Activated T-cell treated with anti-CD3 and anti-CD28 coated beads, Interleukin-2, amount 50 U/mL, for 24 hours (primary cell): ENCODE results near the gene LPO.

Source experiments
- DNase-seq: peaks from one replicate; pipeline ENCODE4 v3.0.0-alpha.2; 2020
- H3K27ac Mint-ChIP-seq: 2 replicates; pipeline ENCODE4 v1.8.0; 2020; ENCODE audit warnings: mild to moderate bottlenecking, mixed read lengths
- H3K27me3 Mint-ChIP-seq: 2 replicates; pipeline ENCODE4 v1.8.0; 2020; ENCODE audit warnings: mixed read lengths
- H3K36me3 Mint-ChIP-seq: 2 replicates; pipeline ENCODE4 v1.8.0; 2020; ENCODE audit warnings: low read depth, mixed read lengths
- H3K4me1 Mint-ChIP-seq: 2 replicates; pipeline ENCODE4 v1.8.0; 2020; ENCODE audit warnings: low read depth, mixed read lengths
- H3K4me3 Mint-ChIP-seq: 2 replicates; pipeline ENCODE4 v1.8.0; 2020; ENCODE audit warnings: mild to moderate bottlenecking, moderate library complexity, mixed read lengths
- H3K9me3 Mint-ChIP-seq: 2 replicates; pipeline ENCODE4 v1.8.0; 2020; ENCODE audit warnings: mixed read lengths

LPO gene

DNA sequence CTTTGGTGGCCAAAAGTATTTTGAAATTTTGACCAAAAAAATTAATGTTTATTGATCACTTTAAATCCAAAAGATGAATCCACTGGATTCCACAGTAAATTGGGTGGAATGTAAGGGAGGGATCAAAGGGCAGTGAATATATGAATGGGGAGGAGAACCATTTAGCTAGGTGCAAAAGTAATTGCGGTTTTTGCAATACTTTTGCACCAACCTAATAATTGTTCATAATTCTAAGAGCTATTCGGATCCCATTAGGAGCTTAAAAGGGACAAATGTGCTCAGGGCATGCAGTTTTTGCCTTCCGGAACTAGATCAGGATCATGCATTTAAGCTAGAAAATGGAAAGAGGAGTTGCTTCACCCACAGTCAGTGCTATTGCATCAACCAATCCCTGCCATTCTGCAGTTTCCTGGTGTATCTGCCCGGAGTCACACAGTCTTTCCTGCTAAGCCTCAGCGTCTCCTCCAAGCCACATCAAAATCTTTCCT, at the start of gene LPO:
Gene LPO (plus strand): TSS at position 438 of the 488 bp plus-strand sequence. CDS start 4,396 bp downstream, outside the sequence.
- H3K27me3 Mint-ChIP-seq = peaks cover 66% of the 10 kb centered on the region
- no peaks in the 10 kb centered on the region for H3K9me3 Mint-ChIP-seq
- H3K4me3 Mint-ChIP-seq = no peak within 1 kb of the TSS
- no peak within 1 kb of the TSS for H3K27ac Mint-ChIP-seq
- no peaks in the 10 kb centered on the region for H3K36me3 Mint-ChIP-seq
- H3K4me1 Mint-ChIP-seq = peaks cover 7% of the 10 kb centered on the region
- DNase-seq = no peak

DNA sequence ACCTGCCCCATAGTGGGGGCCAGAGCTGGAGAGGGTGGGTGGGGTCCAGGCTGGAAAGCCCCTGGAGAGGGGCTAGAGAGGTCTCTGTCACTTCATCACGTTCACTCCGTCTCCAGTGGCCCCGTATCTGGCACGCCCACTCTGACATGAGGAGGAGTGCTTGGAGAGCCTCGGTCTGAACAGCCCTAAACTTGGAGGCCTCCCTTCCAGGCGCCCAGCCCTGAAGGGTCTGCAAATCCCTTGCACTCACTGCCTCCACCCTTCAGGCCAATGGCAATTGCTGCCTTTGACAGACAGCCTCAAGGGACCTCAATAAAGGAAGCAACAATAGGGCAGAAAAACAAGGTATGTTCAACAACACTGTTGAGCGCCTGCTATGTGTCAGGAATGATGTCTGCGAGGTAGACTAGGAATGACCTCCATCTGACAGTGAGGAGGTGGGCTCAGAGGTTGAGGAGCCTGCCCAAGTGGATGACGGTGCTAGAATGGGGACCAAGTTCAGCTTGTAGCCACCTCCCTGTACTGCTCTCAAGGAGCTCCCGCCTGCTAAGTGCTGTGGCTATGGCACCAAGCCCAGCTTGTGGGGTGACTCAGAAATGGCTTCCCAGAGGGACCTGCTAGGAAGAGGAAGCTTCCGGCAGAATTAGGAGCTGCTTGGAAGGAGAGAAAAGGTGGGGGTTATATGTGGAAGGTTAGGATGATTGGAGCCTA, 48.8 kb upstream of the LPO start:
- no peaks in the 10 kb centered on the region for H3K36me3 Mint-ChIP-seq
- H3K27me3 Mint-ChIP-seq = peaks cover 5% of the 10 kb centered on the region
- H3K27ac Mint-ChIP-seq = no peak overlapping the region
- no peak for DNase-seq
- no peaks in the 10 kb centered on the region for H3K9me3 Mint-ChIP-seq
- no peaks in the 10 kb centered on the region for H3K4me1 Mint-ChIP-seq
- no peak overlapping the region for H3K4me3 Mint-ChIP-seq

DNA sequence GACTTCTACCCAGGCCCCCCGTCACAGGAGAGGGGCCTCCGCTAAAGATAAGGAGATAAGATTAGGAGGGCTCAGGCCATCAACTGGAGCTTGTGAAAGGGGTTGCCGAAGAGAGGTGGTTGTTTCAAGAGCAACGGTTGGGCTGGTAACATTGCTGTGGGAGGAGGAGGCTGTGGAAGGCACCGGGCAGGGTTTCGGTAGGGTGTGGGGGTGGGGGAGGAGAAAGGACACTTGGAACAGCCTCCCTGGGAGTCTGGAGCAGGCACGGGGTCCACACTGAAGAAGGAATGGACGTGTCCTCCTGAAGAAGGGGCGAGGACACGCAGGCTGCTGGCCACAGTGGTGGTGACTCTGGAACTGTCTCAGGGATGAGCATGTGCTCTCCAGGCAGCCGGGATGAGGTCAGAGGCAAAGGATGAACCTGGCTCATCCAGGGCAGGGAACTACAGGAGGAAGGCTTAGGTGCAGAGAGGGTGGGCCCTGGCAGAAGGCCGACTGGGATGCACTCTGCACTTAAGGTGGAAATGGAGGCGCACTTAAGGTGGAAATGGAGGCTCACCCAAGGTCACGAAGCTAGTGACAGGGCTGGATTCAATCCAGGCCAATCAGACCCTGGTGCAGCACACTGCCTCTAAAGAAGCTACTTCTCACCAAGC, 47.0 kb upstream of the LPO start:
- Mint-ChIP-seq H3K36me3 (no peaks in the 10 kb centered on the region), H3K9me3 (no peaks in the 10 kb centered on the region), H3K4me1 (no peaks in the 10 kb centered on the region), H3K27me3 (peaks cover 5% of the 10 kb centered on the region), H3K4me3 (no peak overlapping the region), H3K27ac (no peak overlapping the region)
- DNase-seq = no peak

DNA sequence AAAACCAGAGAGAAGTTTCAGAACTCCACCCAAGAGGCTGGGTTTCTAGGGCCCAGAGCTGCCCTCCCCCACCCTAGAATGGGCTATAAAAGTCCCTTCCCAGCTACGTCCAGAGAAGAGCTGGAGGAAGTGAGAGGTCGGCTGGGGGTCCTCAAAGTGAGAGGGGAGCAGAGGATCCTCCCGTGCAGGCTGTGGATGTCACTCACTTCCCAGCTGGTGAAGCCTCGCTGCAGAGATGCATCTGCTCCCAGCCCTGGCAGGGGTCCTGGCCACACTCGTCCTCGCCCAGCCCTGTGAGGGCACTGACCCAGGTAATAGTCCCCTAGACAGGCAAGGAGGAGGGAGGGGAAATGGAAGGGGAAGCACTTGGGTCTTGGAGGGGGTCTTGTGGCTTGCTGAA, 45.8 kb upstream of the LPO start, which contains the start of gene EPX:
Gene EPX (plus strand): TSS at position 115 of the 400 bp plus-strand sequence. CDS start 121 bp downstream, at position 236.
- no peak for DNase-seq
- Mint-ChIP-seq H3K36me3 (no peaks in the 10 kb centered on the region), H3K4me3 (no peak within 1 kb of the TSS), H3K27ac (no peak within 1 kb of the TSS), H3K27me3 (peaks cover 5% of the 10 kb centered on the region), H3K9me3 (no peaks in the 10 kb centered on the region), H3K4me1 (no peaks in the 10 kb centered on the region)

DNA sequence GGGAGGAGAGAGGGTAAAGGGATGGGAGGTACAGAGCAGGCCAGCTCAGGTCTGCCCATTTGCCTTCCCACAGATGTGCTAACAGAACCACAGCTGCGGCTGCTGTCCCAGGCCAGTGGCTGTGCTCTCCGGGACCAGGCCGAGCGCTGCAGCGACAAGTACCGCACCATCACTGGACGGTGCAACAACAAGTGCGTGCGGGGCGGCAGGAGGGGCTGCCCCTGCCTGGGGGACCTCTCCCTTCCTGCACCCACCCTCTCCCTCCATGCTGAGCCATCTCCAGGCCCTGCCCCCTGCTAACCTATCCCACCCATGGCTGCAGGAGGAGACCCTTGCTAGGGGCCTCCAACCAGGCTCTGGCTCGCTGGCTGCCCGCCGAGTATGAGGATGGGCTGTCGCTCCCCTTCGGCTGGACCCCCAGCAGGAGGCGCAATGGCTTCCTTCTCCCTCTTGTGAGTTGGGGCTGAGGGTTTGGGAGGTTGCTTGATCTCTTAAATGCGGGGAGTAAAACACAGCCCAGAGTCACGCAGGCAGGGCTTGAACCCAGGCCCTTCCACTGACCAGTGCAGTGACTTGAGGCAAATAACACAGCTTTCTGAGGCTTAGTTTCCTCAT, 44.6 kb upstream of the LPO start:
- no peaks in the 10 kb centered on the region for H3K9me3 Mint-ChIP-seq

DNA sequence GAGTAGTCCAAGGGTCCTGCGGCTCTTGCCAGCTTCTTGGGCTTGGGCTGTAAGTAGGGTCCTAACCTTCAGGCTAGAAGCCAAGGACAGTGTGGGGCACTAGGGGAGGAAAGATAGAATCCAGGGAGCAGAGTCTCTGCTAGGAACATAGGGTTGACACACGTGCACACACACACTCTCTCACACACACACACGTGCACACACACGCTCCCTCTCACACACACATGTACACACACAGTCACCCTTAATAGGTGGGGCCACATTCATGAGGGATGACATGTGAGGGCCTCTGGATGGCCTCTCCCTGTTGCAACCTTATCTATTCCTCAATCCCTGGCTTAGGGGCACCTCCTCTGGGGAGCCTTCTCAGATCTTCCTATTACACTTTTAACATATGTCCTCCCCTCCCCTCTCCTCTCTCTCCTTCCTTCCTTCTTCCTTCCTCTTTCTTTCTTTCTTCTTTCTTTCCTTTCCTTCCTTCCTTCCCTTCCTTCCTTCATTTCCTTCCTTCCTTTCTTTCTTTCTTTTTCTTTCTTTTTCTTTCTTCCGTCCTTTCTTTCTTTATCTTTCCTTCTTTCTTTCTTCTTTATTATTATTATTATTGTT, 42.8 kb upstream of the LPO start:
- no peak overlapping the region for H3K27ac Mint-ChIP-seq
- H3K36me3 Mint-ChIP-seq = no peaks in the 10 kb centered on the region
- no peaks in the 10 kb centered on the region for H3K9me3 Mint-ChIP-seq
- no peak overlapping the region for H3K4me3 Mint-ChIP-seq
- H3K4me1 Mint-ChIP-seq = peaks cover 1% of the 10 kb centered on the region
- no peak for DNase-seq
- peaks cover 6% of the 10 kb centered on the region for H3K27me3 Mint-ChIP-seq

More for the DNA sequence above, 44.6 kb upstream of the LPO start:
- peaks cover 11% of the 10 kb centered on the region for H3K27me3 Mint-ChIP-seq
- H3K4me1 Mint-ChIP-seq = peaks cover 1% of the 10 kb centered on the region
- DNase-seq = no peak
- no peak overlapping the region for H3K27ac Mint-ChIP-seq
- H3K36me3 Mint-ChIP-seq = no peaks in the 10 kb centered on the region
- H3K4me3 Mint-ChIP-seq = no peak overlapping the region

DNA sequence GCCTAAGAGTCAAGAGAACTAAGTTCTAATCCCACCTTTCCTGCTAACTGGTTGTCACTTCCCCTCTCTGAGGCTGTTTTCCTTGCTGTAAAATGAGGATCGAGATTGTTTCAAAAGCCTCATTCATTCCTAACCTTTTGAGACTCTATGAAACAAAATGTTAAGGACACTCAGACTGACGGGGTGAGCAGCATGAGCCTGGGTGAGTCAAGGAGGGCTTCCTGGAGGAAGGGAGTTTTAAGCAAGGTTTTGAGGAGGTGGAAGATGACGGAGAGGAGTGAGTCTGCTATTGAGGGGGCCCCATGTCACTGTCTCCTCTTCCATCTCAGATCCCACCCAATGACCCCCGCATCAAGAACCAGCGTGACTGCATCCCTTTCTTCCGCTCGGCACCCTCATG, 41.8 kb upstream of the LPO start:
- Mint-ChIP-seq H3K27ac (no peak overlapping the region), H3K27me3 (peaks cover 6% of the 10 kb centered on the region)
- DNase-seq = no peak

DNA sequence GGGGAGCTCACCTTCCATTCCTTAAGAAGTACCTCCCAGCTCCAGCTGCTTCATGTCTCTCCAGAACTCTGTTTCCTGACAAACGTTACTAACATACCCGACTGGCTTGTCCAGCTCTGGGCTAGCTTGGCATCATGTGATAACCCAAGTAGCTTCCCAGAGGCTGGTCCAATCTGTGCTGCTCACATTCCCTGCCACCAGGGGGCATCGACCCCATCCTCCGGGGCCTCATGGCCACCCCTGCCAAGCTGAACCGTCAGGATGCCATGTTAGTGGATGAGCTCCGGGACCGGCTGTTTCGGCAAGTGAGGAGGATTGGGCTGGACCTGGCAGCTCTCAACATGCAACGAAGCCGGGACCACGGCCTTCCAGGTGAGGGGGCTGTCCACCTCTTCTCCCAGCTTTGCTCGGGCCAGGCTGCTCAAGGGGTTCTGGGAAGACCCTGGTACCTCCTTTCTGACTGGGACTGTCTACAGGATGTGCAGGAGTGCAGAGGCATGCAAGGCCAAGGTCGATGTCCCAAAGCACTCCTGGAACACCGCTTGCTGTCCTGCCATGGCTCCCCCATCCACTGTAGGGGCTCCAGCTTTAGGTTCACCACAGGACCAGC, 38.3 kb upstream of the LPO start:
- peak; percentile 74 for DNase-seq
- H3K4me3 Mint-ChIP-seq = no peak overlapping the region
- peaks cover under 1% of the 10 kb centered on the region for H3K36me3 Mint-ChIP-seq
- no peak overlapping the region for H3K27ac Mint-ChIP-seq
- H3K9me3 Mint-ChIP-seq = no peaks in the 10 kb centered on the region
- H3K4me1 Mint-ChIP-seq = peaks cover 1% of the 10 kb centered on the region
- H3K27me3 Mint-ChIP-seq = peaks cover 6% of the 10 kb centered on the region

More for the DNA sequence above, 41.8 kb upstream of the LPO start:
- Mint-ChIP-seq H3K4me1 (peaks cover 1% of the 10 kb centered on the region), H3K36me3 (no peaks in the 10 kb centered on the region), H3K4me3 (no peak overlapping the region), H3K9me3 (no peaks in the 10 kb centered on the region)

DNA sequence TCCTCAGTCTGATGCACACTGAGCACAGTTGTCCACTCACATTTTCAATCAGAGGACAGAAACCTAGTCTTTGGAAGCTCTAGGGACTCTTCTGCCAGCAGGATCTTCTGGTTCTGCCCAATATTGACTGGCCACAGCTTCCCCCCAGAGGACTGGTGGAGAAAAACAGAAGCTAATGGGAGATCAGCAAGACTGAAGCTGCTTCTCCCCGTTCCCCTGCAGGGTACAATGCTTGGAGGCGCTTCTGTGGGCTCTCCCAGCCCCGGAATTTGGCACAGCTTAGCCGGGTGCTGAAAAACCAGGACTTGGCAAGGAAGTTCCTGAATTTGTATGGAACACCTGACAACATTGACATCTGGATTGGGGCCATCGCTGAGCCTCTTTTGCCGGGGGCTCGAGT, 35.5 kb upstream of the LPO start:
- H3K4me1 Mint-ChIP-seq = peaks cover 1% of the 10 kb centered on the region
- H3K9me3 Mint-ChIP-seq = no peaks in the 10 kb centered on the region
- peaks cover 6% of the 10 kb centered on the region for H3K27me3 Mint-ChIP-seq
- no peak for DNase-seq
- no peak overlapping the region for H3K27ac Mint-ChIP-seq
- no peak overlapping the region for H3K4me3 Mint-ChIP-seq
- peaks cover 15% of the 10 kb centered on the region for H3K36me3 Mint-ChIP-seq

DNA sequence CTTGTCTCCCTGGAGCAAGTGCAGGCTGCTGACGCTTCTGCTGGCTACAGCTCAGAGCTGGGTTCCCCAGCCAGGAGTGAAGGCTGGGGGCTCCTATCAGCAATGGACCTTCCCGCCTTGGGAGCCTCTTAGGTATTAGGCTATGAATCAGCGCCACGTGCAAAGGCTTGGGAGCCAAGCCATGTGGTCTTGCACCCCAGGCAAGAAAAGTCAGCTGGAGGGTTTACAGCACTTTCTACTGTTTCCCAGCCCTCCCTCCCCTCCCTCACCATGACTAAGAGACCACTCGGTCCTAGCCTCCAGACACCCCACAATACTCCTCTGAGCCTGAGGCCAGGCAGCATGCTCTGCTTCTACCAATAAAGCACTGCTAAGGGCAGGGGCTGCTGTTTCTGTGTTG, 33.6 kb upstream of the LPO start:
- no peaks in the 10 kb centered on the region for H3K27me3 Mint-ChIP-seq
- no peaks in the 10 kb centered on the region for H3K4me1 Mint-ChIP-seq
- H3K9me3 Mint-ChIP-seq = no peaks in the 10 kb centered on the region
- no peak for DNase-seq
- H3K4me3 Mint-ChIP-seq = no peak overlapping the region
- H3K27ac Mint-ChIP-seq = no peak overlapping the region
- peaks cover 32% of the 10 kb centered on the region for H3K36me3 Mint-ChIP-seq

DNA sequence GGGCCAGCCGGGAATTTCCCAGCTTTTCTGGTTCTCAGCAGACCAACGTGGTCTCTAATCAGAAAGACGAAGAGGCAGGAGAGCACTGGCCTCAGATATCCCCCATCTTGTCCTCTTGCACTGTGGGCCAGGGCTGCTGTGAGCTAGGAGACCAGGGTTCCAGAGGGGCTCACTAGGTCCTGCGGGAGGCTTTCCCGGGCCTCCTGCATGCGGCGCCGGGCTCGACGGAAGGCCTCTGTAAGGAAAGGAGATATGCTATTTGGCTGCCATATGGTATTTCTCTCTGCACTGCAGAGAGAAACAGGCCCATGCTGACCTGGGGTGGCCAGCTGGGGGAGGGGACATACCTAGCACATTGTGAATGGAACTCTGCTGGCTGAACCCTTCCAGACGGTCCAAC, 32.4 kb upstream of the LPO start:
- Mint-ChIP-seq H3K4me3 (no peak overlapping the region), H3K27me3 (no peaks in the 10 kb centered on the region), H3K9me3 (no peaks in the 10 kb centered on the region), H3K4me1 (no peaks in the 10 kb centered on the region), H3K27ac (no peak overlapping the region), H3K36me3 (peaks cover 43% of the 10 kb centered on the region)
- no peak for DNase-seq

DNA sequence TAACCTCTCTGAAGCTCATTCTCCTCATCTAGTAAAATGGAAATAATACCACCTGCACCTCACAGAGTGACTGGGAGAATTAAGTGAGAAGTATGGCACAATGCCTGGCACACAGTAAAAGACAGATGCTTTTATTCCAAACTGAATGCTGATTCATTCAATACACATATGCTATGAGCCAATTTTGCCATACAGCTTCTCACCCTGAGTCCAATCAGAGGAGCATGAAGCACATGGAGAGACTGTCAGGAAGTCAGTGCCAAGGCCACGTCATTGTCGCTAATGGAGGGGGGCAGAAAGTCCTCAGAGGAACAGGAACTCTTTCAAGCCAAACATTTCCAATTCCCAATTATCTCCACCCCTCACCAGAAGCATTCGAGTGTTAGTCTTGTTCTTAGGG, 30.9 kb upstream of the LPO start:
- DNase-seq = no peak
- Mint-ChIP-seq H3K9me3 (no peaks in the 10 kb centered on the region), H3K27me3 (no peaks in the 10 kb centered on the region), H3K4me3 (no peak overlapping the region), H3K36me3 (peaks cover 54% of the 10 kb centered on the region), H3K27ac (no peak overlapping the region), H3K4me1 (no peaks in the 10 kb centered on the region)

DNA sequence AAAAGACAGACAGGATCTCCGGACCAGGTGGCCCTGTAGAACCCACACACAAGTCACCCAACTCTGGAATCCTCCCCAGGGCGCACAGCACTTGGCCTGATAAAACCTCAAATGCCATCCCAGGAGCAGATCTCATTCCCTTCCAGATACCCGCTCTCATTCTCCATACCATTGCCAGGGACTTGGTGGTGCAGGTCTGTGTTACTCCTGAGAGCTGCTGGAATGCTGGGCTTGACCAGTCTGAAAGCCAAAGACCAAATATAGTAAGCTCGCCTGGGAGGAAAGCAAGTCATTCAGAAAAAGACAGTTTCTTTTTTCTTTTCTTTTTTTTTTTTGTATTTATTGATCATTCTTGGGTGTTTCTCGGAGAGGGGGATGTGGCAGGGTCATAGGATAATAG, 30.0 kb upstream of the LPO start:
- peaks cover 62% of the 10 kb centered on the region for H3K36me3 Mint-ChIP-seq

DNA sequence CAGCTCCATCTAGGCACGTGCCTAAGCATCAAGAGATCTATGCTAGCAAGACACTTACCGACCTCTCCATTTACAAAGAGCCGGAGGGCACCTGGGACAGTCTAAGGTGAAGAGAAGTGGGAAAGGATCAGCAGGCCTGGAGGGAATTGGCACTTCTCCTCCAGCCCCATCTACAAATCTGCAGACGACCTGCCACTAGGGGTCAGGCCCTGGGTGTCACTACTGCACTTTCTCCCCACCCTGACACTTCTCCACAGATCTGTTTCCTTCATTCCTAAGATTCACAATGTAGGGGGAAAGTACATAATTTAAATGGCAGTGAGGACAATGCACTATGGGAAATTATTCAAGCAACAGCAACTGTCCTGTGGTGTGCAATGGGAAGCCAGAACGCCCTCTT, 27.5 kb upstream of the LPO start:
- Mint-ChIP-seq H3K36me3 (peaks cover 78% of the 10 kb centered on the region), H3K4me3 (no peak overlapping the region), H3K27me3 (no peaks in the 10 kb centered on the region), H3K9me3 (no peaks in the 10 kb centered on the region), H3K27ac (no peak overlapping the region), H3K4me1 (no peaks in the 10 kb centered on the region)
- DNase-seq = no peak

More for the DNA sequence above, 30.0 kb upstream of the LPO start:
- Mint-ChIP-seq H3K27me3 (no peaks in the 10 kb centered on the region), H3K4me3 (no peak overlapping the region), H3K4me1 (no peaks in the 10 kb centered on the region), H3K9me3 (no peaks in the 10 kb centered on the region), H3K27ac (no peak overlapping the region)
- DNase-seq = no peak
